Osteocyte (in vitro differentiated cells): ENCODE measurements around the gene CHMP3. TPM values are rescaled to one million over a fixed set of nuclear protein-coding genes. Genes with fewer than 3 reads are reported as not detected.
A peak's percentile ranks its signal among the peaks of the same experiment; 100 is the strongest.

Source experiments
- DNase-seq: peaks from one replicate; pipeline ENCODE4 v3.0.0; 2021; ENCODE audit warnings: mixed read lengths; ENCODE audit not compliant: unreplicated experiment; ENCODE audit errors: extremely low spot score
- H3K27ac Mint-ChIP-seq: one replicate; pipeline ENCODE4 v1.8.0; 2021; ENCODE audit warnings: mild to moderate bottlenecking, mixed read lengths; ENCODE audit not compliant: unreplicated experiment
- H3K27me3 Mint-ChIP-seq: one replicate; pipeline ENCODE4 v1.8.0; 2021; ENCODE audit warnings: mixed read lengths; ENCODE audit not compliant: unreplicated experiment
- H3K36me3 Mint-ChIP-seq: one replicate; pipeline ENCODE4 v1.8.0; 2021; ENCODE audit warnings: mixed read lengths; ENCODE audit not compliant: unreplicated experiment
- H3K4me1 Mint-ChIP-seq: one replicate; pipeline ENCODE4 v1.8.0; 2021; ENCODE audit warnings: mixed read lengths; ENCODE audit not compliant: unreplicated experiment
- H3K4me3 Mint-ChIP-seq: one replicate; pipeline ENCODE4 v1.8.0; 2021; ENCODE audit warnings: mild to moderate bottlenecking, moderate library complexity, mixed read lengths; ENCODE audit not compliant: unreplicated experiment
- H3K9me3 Mint-ChIP-seq: one replicate; pipeline ENCODE4 v1.8.0; 2021; ENCODE audit warnings: mixed read lengths; ENCODE audit not compliant: unreplicated experiment
- total RNA-seq: library from RNA; stranded (reverse); gene quantifications from 2 replicates; pipeline ENCODE4 v1.2.1, GENCODE V29; 2021
- TF ChIP-seq, protein P1 (sequence below): fragments of 200-600 bp; sonication (generic); IDR thresholded peaks from 2 replicates; pipeline ENCODE4 v1.5.0; 2021; ENCODE audit warnings: antibody characterized with exemption, mild to moderate bottlenecking, moderate library complexity

CHMP3 gene
- total RNA-seq, 1 donor from 2014 or later = 124 TPM

DNA sequence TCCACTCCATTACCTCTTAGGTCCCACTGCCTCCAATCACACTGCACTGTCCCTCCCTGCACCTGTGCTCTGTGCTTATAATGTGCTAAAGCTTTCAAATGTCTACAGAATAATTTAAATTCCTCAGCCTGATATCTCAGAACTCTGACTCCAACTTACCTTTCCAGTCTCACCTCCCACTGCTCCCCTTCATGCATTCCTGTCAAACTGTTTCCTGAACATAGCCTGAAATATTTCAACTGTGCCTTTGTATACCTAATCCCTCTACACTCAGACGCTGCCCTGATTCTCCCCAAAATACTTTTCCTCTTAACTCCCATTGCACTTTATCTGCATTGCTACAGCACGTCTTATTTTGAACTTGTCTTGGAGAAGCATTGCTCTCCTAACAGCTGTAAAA is 40.5 kb downstream of the CHMP3 start:
- H3K4me1 Mint-ChIP-seq = peaks cover 24% of the 10 kb centered on the region
- no peak overlapping the region for H3K27ac Mint-ChIP-seq

GRCh38 chr2:86521922-86522321 is 41.3 kb downstream of the CHMP3 start:
- peaks cover 24% of the 10 kb centered on the region for H3K4me1 Mint-ChIP-seq
- peaks cover 11% of the 10 kb centered on the region for H3K36me3 Mint-ChIP-seq
- TF ChIP-seq, protein P1, sequence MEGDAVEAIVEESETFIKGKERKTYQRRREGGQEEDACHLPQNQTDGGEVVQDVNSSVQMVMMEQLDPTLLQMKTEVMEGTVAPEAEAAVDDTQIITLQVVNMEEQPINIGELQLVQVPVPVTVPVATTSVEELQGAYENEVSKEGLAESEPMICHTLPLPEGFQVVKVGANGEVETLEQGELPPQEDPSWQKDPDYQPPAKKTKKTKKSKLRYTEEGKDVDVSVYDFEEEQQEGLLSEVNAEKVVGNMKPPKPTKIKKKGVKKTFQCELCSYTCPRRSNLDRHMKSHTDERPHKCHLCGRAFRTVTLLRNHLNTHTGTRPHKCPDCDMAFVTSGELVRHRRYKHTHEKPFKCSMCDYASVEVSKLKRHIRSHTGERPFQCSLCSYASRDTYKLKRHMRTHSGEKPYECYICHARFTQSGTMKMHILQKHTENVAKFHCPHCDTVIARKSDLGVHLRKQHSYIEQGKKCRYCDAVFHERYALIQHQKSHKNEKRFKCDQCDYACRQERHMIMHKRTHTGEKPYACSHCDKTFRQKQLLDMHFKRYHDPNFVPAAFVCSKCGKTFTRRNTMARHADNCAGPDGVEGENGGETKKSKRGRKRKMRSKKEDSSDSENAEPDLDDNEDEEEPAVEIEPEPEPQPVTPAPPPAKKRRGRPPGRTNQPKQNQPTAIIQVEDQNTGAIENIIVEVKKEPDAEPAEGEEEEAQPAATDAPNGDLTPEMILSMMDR = no peak
- H3K27me3 Mint-ChIP-seq = no peaks in the 10 kb centered on the region
- no peak overlapping the region for H3K4me3 Mint-ChIP-seq
- no peaks in the 10 kb centered on the region for H3K9me3 Mint-ChIP-seq
- no peak for DNase-seq
- H3K27ac Mint-ChIP-seq = no peak overlapping the region

More for the DNA sequence above, 40.5 kb downstream of the CHMP3 start:
- no peaks in the 10 kb centered on the region for H3K27me3 Mint-ChIP-seq
- no peak overlapping the region for H3K4me3 Mint-ChIP-seq
- TF ChIP-seq, protein P1 = no peak
- DNase-seq = no peak
- no peaks in the 10 kb centered on the region for H3K9me3 Mint-ChIP-seq
- peaks cover 15% of the 10 kb centered on the region for H3K36me3 Mint-ChIP-seq

GRCh38 chr2:86520153-86520552 is 43.1 kb downstream of the CHMP3 start:
- no peak for DNase-seq
- Mint-ChIP-seq H3K27ac (peak overlapping the region; percentile 62), H3K27me3 (no peaks in the 10 kb centered on the region), H3K36me3 (peaks cover 6% of the 10 kb centered on the region), H3K4me1 (peaks cover 26% of the 10 kb centered on the region), H3K4me3 (no peak overlapping the region), H3K9me3 (no peaks in the 10 kb centered on the region)
- TF ChIP-seq, protein P1 = no peak

GRCh38 chr2:86519349-86519748 is 43.9 kb downstream of the CHMP3 start:
- peaks cover 28% of the 10 kb centered on the region for H3K4me1 Mint-ChIP-seq
- DNase-seq = no peak
- peak overlapping the region; percentile 73 for H3K27ac Mint-ChIP-seq
- peaks cover 6% of the 10 kb centered on the region for H3K36me3 Mint-ChIP-seq
- TF ChIP-seq, protein P1 = no peak
- no peaks in the 10 kb centered on the region for H3K27me3 Mint-ChIP-seq
- H3K9me3 Mint-ChIP-seq = no peaks in the 10 kb centered on the region
- no peak overlapping the region for H3K4me3 Mint-ChIP-seq

- DNase-seq = no peak
- no peak overlapping the region for H3K4me3 Mint-ChIP-seq
- H3K36me3 Mint-ChIP-seq = peaks cover 6% of the 10 kb centered on the region
- peaks cover 28% of the 10 kb centered on the region for H3K4me1 Mint-ChIP-seq
- no peaks in the 10 kb centered on the region for H3K27me3 Mint-ChIP-seq
- H3K9me3 Mint-ChIP-seq = no peaks in the 10 kb centered on the region
- no peak overlapping the region for H3K27ac Mint-ChIP-seq
- TF ChIP-seq, protein P1 = peak; percentile 51
Measured at GRCh38 chr2:86518481-86518880, 44.8 kb downstream of the CHMP3 start.
